ENCODE results near the gene BNC2.
"Not testable (repeated sequence)": the region's sequence is repeated elsewhere in the genome, so short reads cannot be mapped to it uniquely, and the experiment has no call there.

The BNC2 gene

GRCh38 chr9:16441791-16442190 lies 428.7 kb downstream of the BNC2 start:
- H3K27ac ChIP-seq (ENCODE audit: extremely low read depth, low read depth, low read length), result no peak overlapping the region
- H3K4me3 ChIP-seq (ENCODE audit: low read depth, low read length), result no peak overlapping the region
- no peaks in the 10 kb centered on the region for H3K36me3 ChIP-seq (ENCODE audit: control insufficient read depth in 2 of 2, insufficient read depth in 1 of 2, low read length in 2 of 2)
- no peak for TF ChIP-seq ZBTB8A (tag by site-specific recombination; IDR thresholded peaks at IDR 0.05)
- no peak for TF ChIP-seq PBX3 (CRISPR knock-in tag; IDR thresholded peaks at IDR 0.05)
- TF ChIP-seq ZNF174 (tag by site-specific recombination; IDR thresholded peaks at IDR 0.05), result no peak
- TF ChIP-seq ZNF768 (tag by site-specific recombination; IDR thresholded peaks at IDR 0.05), result no peak
- no peak for TF ChIP-seq SP2 (tag by site-specific recombination; IDR thresholded peaks at IDR 0.05)
- no peak for TF ChIP-seq ZNF449 (tag by site-specific recombination; IDR thresholded peaks at IDR 0.05)
- TF ChIP-seq ZNF10 (tag by site-specific recombination; IDR thresholded peaks at IDR 0.05), result no peak
- TF ChIP-seq ZNF19 (tag by site-specific recombination; IDR thresholded peaks at IDR 0.05; ENCODE audit: low read depth), result no peak
- TF ChIP-seq SCRT1 (tag by site-specific recombination; IDR thresholded peaks at IDR 0.05; ENCODE audit: borderline replicate concordance), result no peak
- TF ChIP-seq ZNF423 (tag by site-specific recombination; IDR thresholded peaks at IDR 0.05), result no peak
- no peak for TF ChIP-seq ZNF792 (tag by site-specific recombination; IDR thresholded peaks at IDR 0.05)
- TF ChIP-seq KLF7 (tag by site-specific recombination; IDR thresholded peaks at IDR 0.05; ENCODE audit: borderline replicate concordance), result no peak
- TF ChIP-seq BCL11B (tag by site-specific recombination; IDR thresholded peaks at IDR 0.05; ENCODE audit: low read depth), result no peak
- no peak for TF ChIP-seq ZNF280C (tag by site-specific recombination; IDR thresholded peaks at IDR 0.05)
- TF ChIP-seq ZSCAN4 (tag by site-specific recombination; IDR thresholded peaks at IDR 0.05), result no peak
- TF ChIP-seq ZNF621 (tag by site-specific recombination; IDR thresholded peaks at IDR 0.05), result no peak
- TF ChIP-seq BCL11A (tag by site-specific recombination; IDR thresholded peaks at IDR 0.05; ENCODE audit: low read depth), result no peak
- no peak for TF ChIP-seq ZNF133 (tag by site-specific recombination; IDR thresholded peaks at IDR 0.05)
- ChIA-PET POLR2A (no interaction called here), CTCF (no interaction called here)
- no peaks in the 10 kb centered on the region for H3K9me3 ChIP-seq (ENCODE audit: control insufficient read depth, insufficient read depth, low read depth, low read length)
- 0 out of 2 replicates have a peak, but pooled peaks cover 3% of the 10 kb centered on the region for H3K4me1 ChIP-seq (ENCODE audit: control insufficient read depth, insufficient read depth, low read length)

GRCh38 chr9:16438831-16439230 lies 431.6 kb downstream of the BNC2 start:
- CTCF ChIA-PET; POLR2A ChIA-PET; H3K36me3 ChIP-seq (ENCODE audit: control insufficient read depth in 2 of 2, insufficient read depth in 1 of 2, low read length in 2 of 2); H3K4me1 ChIP-seq (ENCODE audit: control insufficient read depth, insufficient read depth, low read length); H3K4me3 ChIP-seq (ENCODE audit: low read depth, low read length); H3K9me3 ChIP-seq (ENCODE audit: control insufficient read depth, insufficient read depth, low read depth, low read length); H3K27ac ChIP-seq (ENCODE audit: extremely low read depth, low read depth, low read length): not testable (repeated sequence)

Data from HEK293 (cell line).